MM.1S (cell line): ENCODE measurements around the gene PLGRKT.

Experiments
- DNase-seq: peaks from one replicate; pipeline ENCODE4 v3.0.0-alpha.2; 2015
- H2AFZ ChIP-seq: fragments of 300-600 bp; sonication (generic); 2 replicates; pipeline ENCODE4 v1.6.0; 2016; ENCODE audit warnings: antibody characterized with exemption, low read length
- H3F3A ChIP-seq: fragments of 300-600 bp; sonication (generic); 2 replicates; pipeline ENCODE4 v1.6.1; 2016; ENCODE audit warnings: mild to moderate bottlenecking, antibody characterized with exemption, low read length, moderate library complexity, mixed read lengths; ENCODE audit not compliant: insufficient read depth
- H3K27ac ChIP-seq: fragments of 300-600 bp; sonication (generic); 2 replicates; pipeline ENCODE4 v1.5.1; 2016; ENCODE audit warnings: mild to moderate bottlenecking, low read length
- H3K27me3 ChIP-seq: fragments of 300-600 bp; sonication (generic); replicated peaks from 2 replicates; pipeline ENCODE4 v1.6.0; 2016; ENCODE audit warnings: low read length; ENCODE audit not compliant: insufficient read depth
- H3K36me3 ChIP-seq: fragments of 300-600 bp; sonication (generic); replicated peaks from 2 replicates; pipeline ENCODE4 v1.6.1; 2016; ENCODE audit warnings: mild to moderate bottlenecking, low read length, mixed read lengths; ENCODE audit not compliant: insufficient read depth
- H3K4me1 ChIP-seq: fragments of 300-600 bp; sonication (generic); 2 replicates; pipeline ENCODE4 v1.6.1; 2016; ENCODE audit warnings: low read length, mixed read lengths
- H3K4me2 ChIP-seq: fragments of 300-600 bp; sonication (generic); 2 replicates; pipeline ENCODE4 v1.6.0; 2016; ENCODE audit warnings: low read depth, low read length
- H3K4me3 ChIP-seq: fragments of 300-600 bp; sonication (generic); 2 replicates; pipeline ENCODE4 v1.5.1; 2016; ENCODE audit warnings: low read length, mixed read lengths
- H3K79me2 ChIP-seq: fragments of 300-600 bp; sonication (generic); 2 replicates; pipeline ENCODE4 v1.6.1; 2016; ENCODE audit warnings: mixed run types, low read length, mixed read lengths
- H3K9ac ChIP-seq: fragments of 300-600 bp; sonication (generic); 2 replicates; pipeline ENCODE4 v1.6.1; 2016; ENCODE audit warnings: low read length, mixed read lengths
- H3K9me2 ChIP-seq: fragments of 300-600 bp; sonication (generic); replicated peaks from 2 replicates; pipeline ENCODE4 v1.6.1; 2016; ENCODE audit warnings: mild to moderate bottlenecking, low read length, mixed read lengths; ENCODE audit not compliant: insufficient read depth
- H3K9me3 ChIP-seq: fragments of 300-600 bp; sonication (generic); replicated peaks from 2 replicates; pipeline ENCODE4 v1.6.1; 2016; ENCODE audit warnings: mild to moderate bottlenecking, low read length, mixed read lengths; ENCODE audit not compliant: insufficient read depth
- H4K20me1 ChIP-seq: fragments of 300-600 bp; sonication (generic); 2 replicates; pipeline ENCODE4 v1.6.1; 2016; ENCODE audit warnings: mild to moderate bottlenecking, low read length, moderate library complexity, mixed read lengths; ENCODE audit not compliant: insufficient read depth
- EZH2 ChIP-seq: fragments of 300-600 bp; sonication (generic); optimal IDR thresholded peaks from 2 replicates; pipeline ENCODE3; 2017; ENCODE audit warnings: low read depth, mild to moderate bottlenecking, antibody characterized with exemption, low read length, mixed read lengths
- EZH2phosphoT487 ChIP-seq: fragments of 300-600 bp; sonication (generic); IDR thresholded peaks from 2 replicates; pipeline ENCODE4 v1.6.1; 2018; ENCODE audit warnings: antibody characterized with exemption, low read length
- TF ChIP-seq, protein P1 (sequence below): fragments of 300-600 bp; sonication (generic); IDR thresholded peaks from 2 replicates; pipeline ENCODE4 v1.5.1; 2016; ENCODE audit warnings: antibody characterized with exemption, low read length, mixed read lengths

Gene PLGRKT

DNA sequence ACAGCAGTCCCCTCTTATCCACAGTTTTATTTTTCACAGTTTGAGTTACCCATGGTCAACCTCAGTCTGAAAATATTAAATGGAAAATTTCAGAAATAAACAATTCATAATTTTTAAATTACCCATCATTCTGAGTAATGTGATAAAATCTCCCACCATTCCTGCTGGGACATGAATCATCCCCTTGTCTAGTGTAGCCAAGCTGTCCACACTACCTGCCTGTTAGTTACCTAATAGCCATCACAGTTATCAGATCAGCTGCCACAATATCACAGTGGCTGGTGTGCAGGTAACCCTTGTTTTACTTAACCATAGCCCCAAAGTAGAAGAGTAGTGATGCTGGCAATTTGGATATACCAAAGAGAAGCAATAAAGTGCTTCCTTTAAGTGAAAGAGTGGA, 10.7 kb downstream of the PLGRKT start:
- Histone ChIP-seq H3K4me2 (no peak overlapping the region), H3K27me3 (no peaks in the 10 kb centered on the region), H3K36me3 (no peaks in the 10 kb centered on the region), H3K79me2 (no peaks in the 10 kb centered on the region), H3K4me3 (no peak overlapping the region), H3K4me1 (no peaks in the 10 kb centered on the region), H4K20me1 (no peaks in the 10 kb centered on the region), H3F3A (no peaks in the 10 kb centered on the region), H3K9me3 (no peaks in the 10 kb centered on the region), H3K27ac (no peak overlapping the region), H2AFZ (no peak overlapping the region), H3K9me2 (no peaks in the 10 kb centered on the region), H3K9ac (no peak overlapping the region)
- no peak for TF ChIP-seq EZH2phosphoT487
- TF ChIP-seq, protein P1, sequence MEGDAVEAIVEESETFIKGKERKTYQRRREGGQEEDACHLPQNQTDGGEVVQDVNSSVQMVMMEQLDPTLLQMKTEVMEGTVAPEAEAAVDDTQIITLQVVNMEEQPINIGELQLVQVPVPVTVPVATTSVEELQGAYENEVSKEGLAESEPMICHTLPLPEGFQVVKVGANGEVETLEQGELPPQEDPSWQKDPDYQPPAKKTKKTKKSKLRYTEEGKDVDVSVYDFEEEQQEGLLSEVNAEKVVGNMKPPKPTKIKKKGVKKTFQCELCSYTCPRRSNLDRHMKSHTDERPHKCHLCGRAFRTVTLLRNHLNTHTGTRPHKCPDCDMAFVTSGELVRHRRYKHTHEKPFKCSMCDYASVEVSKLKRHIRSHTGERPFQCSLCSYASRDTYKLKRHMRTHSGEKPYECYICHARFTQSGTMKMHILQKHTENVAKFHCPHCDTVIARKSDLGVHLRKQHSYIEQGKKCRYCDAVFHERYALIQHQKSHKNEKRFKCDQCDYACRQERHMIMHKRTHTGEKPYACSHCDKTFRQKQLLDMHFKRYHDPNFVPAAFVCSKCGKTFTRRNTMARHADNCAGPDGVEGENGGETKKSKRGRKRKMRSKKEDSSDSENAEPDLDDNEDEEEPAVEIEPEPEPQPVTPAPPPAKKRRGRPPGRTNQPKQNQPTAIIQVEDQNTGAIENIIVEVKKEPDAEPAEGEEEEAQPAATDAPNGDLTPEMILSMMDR = no peak
- no peak for TF ChIP-seq EZH2
- DNase-seq = no peak

- H3K36me3 ChIP-seq = no peaks in the 10 kb centered on the region
- H4K20me1 ChIP-seq = no peaks in the 10 kb centered on the region
- TF ChIP-seq, protein P1 = peak; percentile 63
- TF ChIP-seq EZH2phosphoT487 = no peak
- H3K4me3 ChIP-seq = no peak overlapping the region
- no peaks in the 10 kb centered on the region for H3K9me2 ChIP-seq
- H3F3A ChIP-seq = no peaks in the 10 kb centered on the region
- no peaks in the 10 kb centered on the region for H3K9me3 ChIP-seq
- H3K4me1 ChIP-seq = no peaks in the 10 kb centered on the region
- no peak overlapping the region for H3K9ac ChIP-seq
- no peaks in the 10 kb centered on the region for H3K79me2 ChIP-seq
- no peak overlapping the region for H3K4me2 ChIP-seq
- DNase-seq = peak; percentile 62
- H3K27me3 ChIP-seq = no peaks in the 10 kb centered on the region
- no peak overlapping the region for H3K27ac ChIP-seq
- H2AFZ ChIP-seq = no peak overlapping the region
Observed at GRCh38 chr9:5425006-5425628, 12.6 kb downstream of the PLGRKT start.

DNA sequence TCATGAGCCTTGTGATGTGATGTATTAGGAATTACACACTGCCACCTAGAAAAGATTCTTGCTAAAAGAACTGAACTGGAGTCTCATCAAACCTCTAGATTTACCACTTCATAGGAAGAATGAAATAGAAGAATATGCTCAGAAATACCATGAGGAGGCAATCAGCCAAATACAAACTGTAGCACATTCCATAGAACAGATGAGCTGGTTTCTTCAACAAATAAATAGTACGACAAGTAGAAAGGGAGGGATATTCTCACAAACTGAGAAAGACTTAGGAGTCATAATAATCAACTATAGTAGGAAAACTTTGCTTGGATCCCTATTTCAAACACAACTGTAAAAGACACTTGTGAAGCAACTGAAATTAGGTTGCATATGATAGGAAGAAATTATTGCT, 15.4 kb downstream of the PLGRKT start:
- H3K79me2 ChIP-seq = no peaks in the 10 kb centered on the region

More for the DNA sequence above, 15.4 kb downstream of the PLGRKT start:
- no peaks in the 10 kb centered on the region for H3K9me3 ChIP-seq
- H3K27me3 ChIP-seq = no peaks in the 10 kb centered on the region
- DNase-seq = no peak
- H3K9ac ChIP-seq = no peak overlapping the region
- H3K4me3 ChIP-seq = no peak overlapping the region
- no peak overlapping the region for H2AFZ ChIP-seq
- TF ChIP-seq EZH2 (no peak), EZH2phosphoT487 (no peak)
- TF ChIP-seq, protein P1 = no peak
- no peak overlapping the region for H3K4me2 ChIP-seq
- H3F3A ChIP-seq = no peaks in the 10 kb centered on the region
- H3K9me2 ChIP-seq = no peaks in the 10 kb centered on the region
- no peak overlapping the region for H3K27ac ChIP-seq
- H3K4me1 ChIP-seq = no peaks in the 10 kb centered on the region
- no peaks in the 10 kb centered on the region for H4K20me1 ChIP-seq
- H3K36me3 ChIP-seq = no peaks in the 10 kb centered on the region
